Middle frontal gyrus (tissue), 1 donor: ENCODE measurements around the gene CLCN7.

Experiments
- DNase-seq: peaks from one replicate; pipeline ENCODE4 v3.0.0-alpha.2; 2015; ENCODE audit warnings: low spot score; ENCODE audit errors: extremely low spot score

Gene CLCN7

GRCh38 chr16:1503110-1503955, 28.5 kb upstream of the CLCN7 start:
- no peak for DNase-seq

- no peak for DNase-seq
These were observed 27.5 kb upstream of the CLCN7 start for GRCh38 chr16:1502092-1503004.

GRCh38 chr16:1501630-1502029, 26.8 kb upstream of the CLCN7 start:
- DNase-seq: no peak

- DNase-seq: no peak
These were observed 25.8 kb upstream of the CLCN7 start for GRCh38 chr16:1500465-1501150.

GRCh38 chr16:1499756-1500464, 25.1 kb upstream of the CLCN7 start:
- DNase-seq: no peak

GRCh38 chr16:1498899-1499676, 24.3 kb upstream of the CLCN7 start:
- no peak for DNase-seq

- DNase-seq: no peak
These were observed 22.3 kb upstream of the CLCN7 start for GRCh38 chr16:1497014-1497598.

- no peak for DNase-seq
These were observed 21.6 kb upstream of the CLCN7 start for GRCh38 chr16:1496464-1496863.

- DNase-seq: no peak
These were observed 21.0 kb upstream of the CLCN7 start for GRCh38 chr16:1495889-1496262.

- DNase-seq: no peak
These were observed 20.5 kb upstream of the CLCN7 start for GRCh38 chr16:1495211-1495888.

- DNase-seq: no peak
These were observed 19.9 kb upstream of the CLCN7 start for GRCh38 chr16:1494711-1495110.

GRCh38 chr16:1494129-1494640, 19.4 kb upstream of the CLCN7 start:
- DNase-seq: peak; percentile 5

GRCh38 chr16:1493746-1494094, 18.9 kb upstream of the CLCN7 start:
- no peak for DNase-seq

GRCh38 chr16:1492923-1493745, 18.3 kb upstream of the CLCN7 start, which contains the start of gene TELO2:
Gene TELO2 (plus strand): TSS chr16:1493360. CDS start chr16:1494282, 922 bp downstream.
- DNase-seq: peak; percentile 53

GRCh38 chr16:1492082-1492922, 17.5 kb upstream of the CLCN7 start:
- DNase-seq: no peak

- no peak for DNase-seq
These were observed 16.5 kb upstream of the CLCN7 start for GRCh38 chr16:1491327-1491726.

GRCh38 chr16:1489077-1489476, 14.2 kb upstream of the CLCN7 start:
- no peak for DNase-seq
